IMR-90 (cell line): ENCODE data around the gene PTPRK. TPM values are rescaled to one million over a fixed set of nuclear protein-coding genes. Genes with fewer than 3 reads are reported as not detected.

Experiments used
- ATAC-seq: fragments of 200-7000 bp; cut with Tn5 transposase; 2 replicates; pipeline ENCODE4 v1.9.1; 2020; ENCODE audit warnings: low read depth, mild to moderate bottlenecking, moderate library complexity
- BruUV-seq: library from RNA; stranded (reverse); fragments of 400-500 nt; replicated peaks from 2 replicates; lab custom pipeline; 2021; lab: Mats Ljungman, UMichigan
- CTCF ChIA-PET: fragments of 300-600 bp; formaldehyde crosslinking; extraction: SDS; loops from one replicate; lab custom pipeline; 2021; ENCODE audit warnings: antibody characterized with exemption; lab: Yijun Ruan, JAX
- POLR2A ChIA-PET: fragments of 300-600 bp; sonication (Branson Sonifier 250); formaldehyde crosslinking; loops from one replicate; lab custom pipeline; 2022; ENCODE audit warnings: antibody characterized with exemption; ENCODE audit not compliant: unreplicated experiment; lab: Charles Lee
- DNase-seq: peaks from one replicate; pipeline ENCODE4 v3.0.0; 2013
- H2AFZ ChIP-seq: replicated peaks from 2 replicates; pipeline ENCODE3; 2013; ENCODE audit warnings: low read length, mild to moderate bottlenecking; ENCODE audit not compliant: poor library complexity
- H2AK5ac ChIP-seq: 2 replicates; pipeline ENCODE4 v1.6.1; 2013; ENCODE audit warnings: low read depth, low read length, inconsistent platforms
- H2AK9ac ChIP-seq: replicated peaks from 2 replicates; pipeline ENCODE3; 2013; ENCODE audit warnings: mild to moderate bottlenecking, low read depth, low read length, moderate library complexity; ENCODE audit not compliant: poor library complexity
- H2BK120ac ChIP-seq: 2 replicates; pipeline ENCODE4 v1.6.1; 2013; ENCODE audit warnings: low read depth, low read length, inconsistent platforms
- H2BK15ac ChIP-seq: 3 replicates; pipeline ENCODE4 v1.6.1; 2013; ENCODE audit warnings: low read depth, low read length, inconsistent platforms
- H2BK20ac ChIP-seq: 2 replicates; pipeline ENCODE4 v1.6.1; 2013; ENCODE audit warnings: low read depth, mild to moderate bottlenecking, inconsistent platforms, low read length, moderate library complexity
- H2BK5ac ChIP-seq: 2 replicates; pipeline ENCODE4 v1.6.1; 2013; ENCODE audit warnings: mild to moderate bottlenecking, low read depth, low read length, inconsistent platforms; ENCODE audit not compliant: poor library complexity, severe bottlenecking
- H3K14ac ChIP-seq: replicated peaks from 2 replicates; pipeline ENCODE4 v1.6.1; 2013; ENCODE audit warnings: low read depth, low read length, inconsistent platforms
- H3K18ac ChIP-seq: 2 replicates; pipeline ENCODE4 v1.6.1; 2013; ENCODE audit warnings: low read depth, low read length, control low read depth
- H3K23ac ChIP-seq: 2 replicates; pipeline ENCODE4 v1.6.1; 2013; ENCODE audit warnings: low read depth, low read length, inconsistent platforms
- H3K27ac ChIP-seq: 2 replicates; pipeline ENCODE4 v1.5.1; 2013; ENCODE audit warnings: mild to moderate bottlenecking, control low read depth, low read length; ENCODE audit not compliant: insufficient read depth
- H3K27me3 ChIP-seq: 2 replicates; pipeline ENCODE4 v1.6.1; 2013; ENCODE audit warnings: low read length; ENCODE audit not compliant: control insufficient read depth, insufficient read depth
- H3K36me3 ChIP-seq: 2 replicates; pipeline ENCODE4 v1.6.1; 2013; ENCODE audit warnings: low read length, mixed read lengths; ENCODE audit not compliant: control insufficient read depth, insufficient read depth
- H3K4ac ChIP-seq: 2 replicates; pipeline ENCODE4 v1.6.1; 2013; ENCODE audit warnings: low read depth, low read length, inconsistent platforms
- H3K4me1 ChIP-seq: 2 replicates; pipeline ENCODE4 v1.6.1; 2013; ENCODE audit warnings: low read length, mixed read lengths; ENCODE audit not compliant: control insufficient read depth, insufficient read depth
- H3K4me2 ChIP-seq: 2 replicates; pipeline ENCODE4 v1.6.1; 2013; ENCODE audit warnings: low read depth, mild to moderate bottlenecking, control low read depth, low read length, moderate library complexity
- H3K4me3 ChIP-seq: 2 replicates; pipeline ENCODE4 v1.5.1; 2013; ENCODE audit warnings: low read depth, mild to moderate bottlenecking, control low read depth, low read length, moderate library complexity; ENCODE audit not compliant: insufficient read depth
- H3K56ac ChIP-seq: 2 replicates; pipeline ENCODE4 v1.6.1; 2013; ENCODE audit warnings: low read length, inconsistent platforms; ENCODE audit not compliant: insufficient read depth; ENCODE audit errors: extremely low read depth
- H3K79me1 ChIP-seq, 2 experiments: 2 replicates each; pipeline ENCODE4 v1.6.1; 2013; ENCODE audit warnings: low read length in 2 of 2, inconsistent platforms in 1 of 2, low read depth in 1 of 2
- H3K9ac ChIP-seq: 2 replicates; pipeline ENCODE4 v1.6.1; 2013; ENCODE audit warnings: low read depth, low read length, control low read depth
- H3K9me1 ChIP-seq: 2 replicates; pipeline ENCODE4 v1.6.1; 2013; ENCODE audit warnings: low read length, inconsistent platforms; ENCODE audit not compliant: insufficient read depth
- H3K9me3 ChIP-seq: 2 replicates; pipeline ENCODE4 v1.6.1; 2013; ENCODE audit warnings: low read length; ENCODE audit not compliant: control insufficient read depth, insufficient read depth
- H4K20me1 ChIP-seq: 2 replicates; pipeline ENCODE4 v1.6.1; 2013; ENCODE audit warnings: low read length, inconsistent platforms; ENCODE audit not compliant: insufficient read depth
- H4K5ac ChIP-seq: 2 replicates; pipeline ENCODE4 v1.6.1; 2013; ENCODE audit warnings: mild to moderate bottlenecking, low read depth, low read length, control low read depth
- H4K8ac ChIP-seq, 2 experiments: 2 replicates each; pipeline ENCODE4 v1.6.1; 2013; ENCODE audit warnings: low read depth in 2 of 2, low read length in 2 of 2, control low read depth in 1 of 2, inconsistent platforms in 1 of 2
- H4K91ac ChIP-seq: 2 replicates; pipeline ENCODE4 v1.6.1; 2013; ENCODE audit warnings: low read depth, low read length, inconsistent platforms; ENCODE audit not compliant: insufficient read depth
- BHLHE40 ChIP-seq: fragments of 150-350 bp; IDR thresholded peaks from 2 replicates; pipeline ENCODE4 v1.6.1; 2016; ENCODE audit warnings: mild to moderate bottlenecking, low read depth, low read length
- CEBPB ChIP-seq: IDR thresholded peaks from 2 replicates; pipeline ENCODE4 v1.6.1; 2012; ENCODE audit warnings: low read depth, low read length, improper control_type of control experiment
- CHD1 ChIP-seq: IDR thresholded peaks from 2 replicates; pipeline ENCODE4 v1.6.1; 2012; ENCODE audit warnings: low read depth, low read length, improper control_type of control experiment
- FOS ChIP-seq: fragments of 150-350 bp; IDR thresholded peaks from 2 replicates; pipeline ENCODE4 v1.6.1; 2016; ENCODE audit warnings: low read depth, low read length
- MAFK ChIP-seq: IDR thresholded peaks from 2 replicates; pipeline ENCODE4 v1.6.1; 2012; ENCODE audit warnings: low read depth, low read length, improper control_type of control experiment
- MAZ ChIP-seq: IDR thresholded peaks from 2 replicates; pipeline ENCODE4 v1.6.1; 2012; ENCODE audit warnings: low read depth, mild to moderate bottlenecking, low read length, improper control_type of control experiment, moderate library complexity, borderline replicate concordance
- MXI1 ChIP-seq: IDR thresholded peaks from 2 replicates; pipeline ENCODE4 v1.6.1; 2012; ENCODE audit warnings: low read depth, mild to moderate bottlenecking, low read length, moderate library complexity, borderline replicate concordance
- NFE2L2 ChIP-seq: fragments of 150-350 bp; IDR thresholded peaks from 2 replicates; pipeline ENCODE4 v1.6.1; 2016; ENCODE audit warnings: low read depth, mild to moderate bottlenecking, low read length
- POLR2A ChIP-seq: IDR thresholded peaks from 2 replicates; pipeline ENCODE4 v1.6.1; 2012; ENCODE audit warnings: mild to moderate bottlenecking, low read depth, low read length
- RAD21 ChIP-seq: IDR thresholded peaks from 2 replicates; pipeline ENCODE4 v1.6.1; 2012; ENCODE audit warnings: low read length, improper control_type of control experiment
- RCOR1 ChIP-seq: IDR thresholded peaks from 2 replicates; pipeline ENCODE4 v1.6.1; 2012; ENCODE audit warnings: mild to moderate bottlenecking, low read length, improper control_type of control experiment; ENCODE audit not compliant: insufficient replicate concordance
- RFX5 ChIP-seq: IDR thresholded peaks from 2 replicates; pipeline ENCODE4 v1.8.0; 2012; ENCODE audit warnings: low read depth, mild to moderate bottlenecking, low read length, moderate library complexity
- SMC3 ChIP-seq: fragments of 150-350 bp; IDR thresholded peaks from 2 replicates; pipeline ENCODE4 v1.6.1; 2016; ENCODE audit warnings: low read depth, mild to moderate bottlenecking, antibody characterized with exemption, low read length, moderate library complexity
- WGBS, 2 experiments: methylation state at CpG; one replicate each; pipeline versions ENCODE4 v1.1.5 to v1.1.7; 2013; ENCODE audit warnings: missing lambda C conversion rate in 2 of 2; ENCODE audit not compliant: insufficient read length in 1 of 2; ENCODE audit errors: extremely low coverage in 2 of 2; 5-methylcytosine and 5-hydroxymethylcytosine counted together
- dilution Hi-C: fragments of 300-500 bp; cut with HindIII; formaldehyde crosslinking; loops from one replicate; pipeline ENCODE4 v1.14.3; 2018; ENCODE audit warnings: low sequenced_read_pairs; ENCODE audit not compliant: unreplicated experiment
- in situ Hi-C: fragments of 300-500 bp; cut with MboI; formaldehyde crosslinking; loops from 3 replicates; pipeline ENCODE4 v1.14.3; 2019; ENCODE audit warnings: low sequenced_read_pairs, inconsistent platforms, mixed read lengths
- intact Hi-C: fragments of 100-400 bp; cut with micrococcal nuclease; formaldehyde crosslinking; loops from 2 replicates; pipeline ENCODE4 v1.10.0; 2022
- polyA plus RNA-seq, 3 experiments: library from polyadenylated mRNA; depleted of rRNA; stranded (reverse); fragments of >200 nt; gene quantifications; 2 replicates each; pipeline ENCODE4 v1.2.3, GENCODE V29; 2012; ENCODE audit warnings: low replicate concordance in 1 of 3
- total RNA-seq: library from RNA; depleted of rRNA; stranded (reverse); fragments of >200 nt; gene quantifications from 2 replicates; pipeline ENCODE4 v1.2.3, GENCODE V29; 2012
- TF ChIP-seq, protein P1 (sequence below): conservative IDR thresholded peaks from 2 replicates; pipeline ENCODE4 v1.5.1; 2012; ENCODE audit warnings: mild to moderate bottlenecking, low read depth, low read length, improper control_type of control experiment
- TF ChIP-seq, protein P2 (sequence below): fragments of 150-350 bp; IDR thresholded peaks from 2 replicates; pipeline ENCODE4 v1.6.1; 2017; ENCODE audit warnings: mild to moderate bottlenecking, antibody characterized with exemption, low read length, low read depth
- TF ChIP-seq, protein P3 (sequence below): fragments of 150-350 bp; IDR thresholded peaks from 2 replicates; pipeline ENCODE4 v1.6.1; 2016; ENCODE audit warnings: low read depth, mild to moderate bottlenecking, low read length, moderate library complexity, borderline replicate concordance

The PTPRK gene
- total and polyA plus RNA-seq, 2 of the 4 experiments (the other 2 are of a cell fraction), result 18.0 to 80.8 TPM

DNA sequence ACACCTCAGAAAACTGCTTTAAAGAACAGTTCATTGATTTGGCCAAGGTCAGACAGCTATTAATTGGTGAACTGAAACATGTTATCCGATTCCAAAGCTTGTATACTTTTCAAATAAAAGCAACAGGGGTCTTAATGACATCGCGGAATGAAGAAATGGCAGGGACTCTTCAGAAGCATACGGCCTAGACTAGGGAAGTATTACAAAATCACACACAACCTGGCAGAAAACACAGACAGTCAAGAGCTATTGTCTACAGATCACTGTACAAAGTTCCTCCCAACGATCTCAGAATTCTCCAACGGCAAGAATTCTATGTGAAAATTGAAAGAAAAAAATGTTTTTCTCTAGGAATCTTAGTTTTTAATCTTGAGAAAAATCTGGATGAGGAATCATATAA lies 105.5 kb downstream of the PTPRK start:
- Histone ChIP-seq H4K20me1 (peaks cover 6% of the 10 kb centered on the region; the same call in 1 of the 2 replicates), H3K18ac (no peak overlapping the region), H3K4ac (no peak overlapping the region), H2BK20ac (no peak overlapping the region), H2AK5ac (no peak overlapping the region), H3K79me1 (peaks cover 40 to 63% of the 10 kb centered on the region in 2 experiments), H3K4me2 (no peak overlapping the region), H4K91ac (no peak overlapping the region), H3K27ac (no peak overlapping the region), H4K5ac (no peak overlapping the region), H2AK9ac (no peak overlapping the region), H3K9me3 (peaks cover 5% of the 10 kb centered on the region; the same call in 1 of the 2 replicates), H3K4me3 (no peak overlapping the region), H2AFZ (no peak overlapping the region), H3K9me1 (no peaks in the 10 kb centered on the region), H3K36me3 (peaks cover 9% of the 10 kb centered on the region; the same call in 1 of the 2 replicates), H3K9ac (no peak overlapping the region), H2BK15ac (no peak overlapping the region), H3K4me1 (no peaks in the 10 kb centered on the region), H4K8ac (no peak overlapping the region), H3K23ac (no peak overlapping the region), H3K27me3 (no peaks in the 10 kb centered on the region), H2BK120ac (no peak overlapping the region), H2BK5ac (no peak overlapping the region), H3K14ac (no peak overlapping the region), H3K56ac (no peak overlapping the region)
- DNase-seq (no peak), ATAC-seq (no peak)
- intact Hi-C loops (no loop called here), dilution Hi-C loops (no loop called here), in situ Hi-C loops (no loop called here)
- POLR2A ChIA-PET, result no interaction called here
- WGBS, 2 experiments, result no CpG with 5 or more reads among the region's 6 CpGs
- TF ChIP-seq RFX5 (no peak), NFE2L2 (no peak), FOS (no peak), RCOR1 (no peak), RAD21 (no peak), MAFK (no peak), MXI1 (no peak), CEBPB (no peak), BHLHE40 (no peak), POLR2A (no peak), MAZ (no peak), CHD1 (no peak), SMC3 (no peak)
- TF ChIP-seq, protein P1, sequence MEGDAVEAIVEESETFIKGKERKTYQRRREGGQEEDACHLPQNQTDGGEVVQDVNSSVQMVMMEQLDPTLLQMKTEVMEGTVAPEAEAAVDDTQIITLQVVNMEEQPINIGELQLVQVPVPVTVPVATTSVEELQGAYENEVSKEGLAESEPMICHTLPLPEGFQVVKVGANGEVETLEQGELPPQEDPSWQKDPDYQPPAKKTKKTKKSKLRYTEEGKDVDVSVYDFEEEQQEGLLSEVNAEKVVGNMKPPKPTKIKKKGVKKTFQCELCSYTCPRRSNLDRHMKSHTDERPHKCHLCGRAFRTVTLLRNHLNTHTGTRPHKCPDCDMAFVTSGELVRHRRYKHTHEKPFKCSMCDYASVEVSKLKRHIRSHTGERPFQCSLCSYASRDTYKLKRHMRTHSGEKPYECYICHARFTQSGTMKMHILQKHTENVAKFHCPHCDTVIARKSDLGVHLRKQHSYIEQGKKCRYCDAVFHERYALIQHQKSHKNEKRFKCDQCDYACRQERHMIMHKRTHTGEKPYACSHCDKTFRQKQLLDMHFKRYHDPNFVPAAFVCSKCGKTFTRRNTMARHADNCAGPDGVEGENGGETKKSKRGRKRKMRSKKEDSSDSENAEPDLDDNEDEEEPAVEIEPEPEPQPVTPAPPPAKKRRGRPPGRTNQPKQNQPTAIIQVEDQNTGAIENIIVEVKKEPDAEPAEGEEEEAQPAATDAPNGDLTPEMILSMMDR, result no peak
- TF ChIP-seq, protein P2, sequence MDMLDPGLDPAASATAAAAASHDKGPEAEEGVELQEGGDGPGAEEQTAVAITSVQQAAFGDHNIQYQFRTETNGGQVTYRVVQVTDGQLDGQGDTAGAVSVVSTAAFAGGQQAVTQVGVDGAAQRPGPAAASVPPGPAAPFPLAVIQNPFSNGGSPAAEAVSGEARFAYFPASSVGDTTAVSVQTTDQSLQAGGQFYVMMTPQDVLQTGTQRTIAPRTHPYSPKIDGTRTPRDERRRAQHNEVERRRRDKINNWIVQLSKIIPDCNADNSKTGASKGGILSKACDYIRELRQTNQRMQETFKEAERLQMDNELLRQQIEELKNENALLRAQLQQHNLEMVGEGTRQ, result no peak
- TF ChIP-seq, protein P3, sequence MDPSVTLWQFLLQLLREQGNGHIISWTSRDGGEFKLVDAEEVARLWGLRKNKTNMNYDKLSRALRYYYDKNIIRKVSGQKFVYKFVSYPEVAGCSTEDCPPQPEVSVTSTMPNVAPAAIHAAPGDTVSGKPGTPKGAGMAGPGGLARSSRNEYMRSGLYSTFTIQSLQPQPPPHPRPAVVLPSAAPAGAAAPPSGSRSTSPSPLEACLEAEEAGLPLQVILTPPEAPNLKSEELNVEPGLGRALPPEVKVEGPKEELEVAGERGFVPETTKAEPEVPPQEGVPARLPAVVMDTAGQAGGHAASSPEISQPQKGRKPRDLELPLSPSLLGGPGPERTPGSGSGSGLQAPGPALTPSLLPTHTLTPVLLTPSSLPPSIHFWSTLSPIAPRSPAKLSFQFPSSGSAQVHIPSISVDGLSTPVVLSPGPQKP, result no peak
- CTCF ChIA-PET, result interaction anchor here (0.6 kb wide), 1 partner anchor 136 kb away, joined by 3 read pairs; no protein-coding TSS in a partner anchor
- no TSS peak for BruUV-seq
